SK-N-SH (cell line): ENCODE data around the gene SERPINA9. TPM values are rescaled to one million over a fixed set of nuclear protein-coding genes. Genes with fewer than 3 reads are reported as not detected.
"Not testable (repeated sequence)": the region's sequence is repeated elsewhere in the genome, so short reads cannot be mapped to it uniquely, and the experiment has no call there.

Experiments
- CTCF ChIA-PET: fragments of 300-600, 350-600 bp; formaldehyde crosslinking; extraction: SDS; loops from one replicate; lab custom pipeline; 2021; lab: Yijun Ruan, JAX
- POLR2A ChIA-PET: fragments of 350-600 bp; sonication (Branson Sonifier 250); formaldehyde crosslinking; extraction: SDS; loops from one replicate; lab custom pipeline; 2020; ENCODE audit warnings: antibody characterized with exemption, inconsistent platforms; lab: Yijun Ruan, JAX
- DNase-seq: peaks from one replicate; pipeline ENCODE4 v3.0.0; 2012
- H2AFZ ChIP-seq: fragments of 200-600 bp; sonication (generic); 2 replicates; pipeline ENCODE4 v1.8.1; 2016; ENCODE audit warnings: antibody characterized with exemption, mild to moderate bottlenecking, low read depth
- H3F3A ChIP-seq: fragments of 200-600 bp; sonication (generic); replicated peaks from 2 replicates; pipeline ENCODE3; 2016; ENCODE audit warnings: antibody characterized with exemption, mild to moderate bottlenecking; ENCODE audit not compliant: insufficient read depth
- H3K27ac ChIP-seq, 2 experiments: fragments of 200-500 bp in 1 of 2; fragments of 200-600 bp in 1 of 2; sonication (Bioruptor generic) in 1 of 2; sonication (generic), shearing (Covaris generic) in 1 of 2; 2 replicates each; pipeline versions ENCODE4 v1.5.1 to v1.6.1; 2014 to 2016; ENCODE audit warnings: low read depth in 2 of 2, inconsistent platforms in 1 of 2, low read length in 1 of 2, mild to moderate bottlenecking in 1 of 2, mixed read lengths in 1 of 2
- H3K27me3 ChIP-seq: fragments of 200-600 bp; sonication (generic), shearing (Covaris generic); 2 replicates; pipeline ENCODE4 v1.6.1; 2016; ENCODE audit warnings: mixed run types; ENCODE audit not compliant: insufficient read depth
- H3K36me3 ChIP-seq, 2 experiments: fragments of 200-500 bp in 1 of 2; fragments of 200-600 bp in 1 of 2; sonication (Bioruptor generic) in 1 of 2; sonication (generic) in 1 of 2; replicated peaks in 1 of 2; 2 replicates each; pipeline versions ENCODE3 to v1.5.1; 2014 to 2016; ENCODE audit warnings: low read length in 1 of 2, mild to moderate bottlenecking in 1 of 2; ENCODE audit not compliant: insufficient read depth in 2 of 2, control insufficient read depth in 1 of 2
- H3K4me1 ChIP-seq, 2 experiments: fragments of 200-500 bp in 1 of 2; fragments of 200-600 bp in 1 of 2; sonication (Bioruptor generic) in 1 of 2; sonication (generic), shearing (Covaris generic) in 1 of 2; 2 replicates each; pipeline versions ENCODE4 v1.5.1 to v1.6.1; 2014 to 2016; ENCODE audit warnings: low read depth in 1 of 2, low read length in 1 of 2, mixed run types in 1 of 2; ENCODE audit not compliant: insufficient read depth in 2 of 2, control insufficient read depth in 1 of 2
- H3K4me2 ChIP-seq: fragments of 200-600 bp; sonication (generic), shearing (Covaris generic); 2 replicates; pipeline ENCODE4 v1.6.1; 2017; ENCODE audit warnings: mixed run types
- H3K4me3 ChIP-seq, 2 experiments: fragments of 200-500 bp in 1 of 2; fragments of 200-600 bp in 1 of 2; sonication (Bioruptor generic) in 1 of 2; sonication (generic), shearing (Covaris generic) in 1 of 2; 2 replicates each; pipeline versions ENCODE4 v1.5.1 to v1.8.1; 2014 to 2016; ENCODE audit warnings: low read depth in 2 of 2, inconsistent platforms in 1 of 2, low read length in 1 of 2, mild to moderate bottlenecking in 1 of 2, mixed read lengths in 1 of 2, moderate library complexity in 1 of 2
- H3K79me2 ChIP-seq: fragments of 200-600 bp; sonication (generic); 2 replicates; pipeline ENCODE4 v1.8.1; 2017; ENCODE audit warnings: mild to moderate bottlenecking; ENCODE audit not compliant: insufficient read depth
- H3K9ac ChIP-seq: fragments of 200-600 bp; sonication (generic); 2 replicates; pipeline ENCODE4 v1.6.1; 2017; ENCODE audit warnings: mixed run types
- H3K9me2 ChIP-seq: fragments of 200-600 bp; sonication (generic); 2 replicates; pipeline ENCODE4 v1.6.1; 2017; ENCODE audit warnings: mixed run types
- H3K9me3 ChIP-seq: fragments of 200-600 bp; sonication (generic); 2 replicates; pipeline ENCODE4 v1.6.1; 2017; ENCODE audit warnings: mixed run types, mild to moderate bottlenecking, moderate library complexity
- H4K20me1 ChIP-seq: fragments of 200-600 bp; sonication (generic); 2 replicates; pipeline ENCODE4 v1.6.1; 2017; ENCODE audit warnings: mild to moderate bottlenecking, mixed run types; ENCODE audit not compliant: insufficient read depth
- CHD2 ChIP-seq: fragments of 150-350 bp; IDR thresholded peaks from 2 replicates; pipeline ENCODE4 v1.6.1; 2018; ENCODE audit warnings: low read length; ENCODE audit not compliant: partially characterized antibody
- ELF1 ChIP-seq: IDR thresholded peaks from 2 replicates; pipeline ENCODE4 v1.4.0; 2012
- EZH2phosphoT487 ChIP-seq: fragments of 200-600 bp; sonication (generic); IDR thresholded peaks from 2 replicates; pipeline ENCODE4 v1.6.1; 2017; ENCODE audit warnings: low read depth, mixed run types, mild to moderate bottlenecking, antibody characterized with exemption, moderate library complexity, borderline replicate concordance
- FOXJ3 ChIP-seq: sonication (generic); formaldehyde crosslinking; IDR thresholded peaks from 2 replicates; pipeline ENCODE4 v1.5.1; 2020; ENCODE audit warnings: mild to moderate bottlenecking, missing genetic modification reagents
- FOXM1 ChIP-seq: IDR thresholded peaks from 2 replicates; pipeline ENCODE4 v1.4.0; 2012; ENCODE audit warnings: low read depth, mild to moderate bottlenecking
- GATA2 ChIP-seq: sonication (generic); formaldehyde crosslinking; IDR thresholded peaks from 2 replicates; pipeline ENCODE4 v1.5.0; 2020; ENCODE audit warnings: mild to moderate bottlenecking, missing genetic modification reagents
- MAX ChIP-seq: IDR thresholded peaks from 2 replicates; pipeline ENCODE4 v1.4.0; 2012; ENCODE audit warnings: low read depth
- MXI1 ChIP-seq: IDR thresholded peaks from 2 replicates; pipeline ENCODE4 v1.6.1; 2012; ENCODE audit warnings: mild to moderate bottlenecking, low read depth, low read length, improper control_type of control experiment
- NFIC ChIP-seq: IDR thresholded peaks from 2 replicates; pipeline ENCODE4 v1.4.0; 2012; ENCODE audit warnings: borderline replicate concordance
- NRF1 ChIP-seq: IDR thresholded peaks from 2 replicates; pipeline ENCODE4 v1.6.1; 2012; ENCODE audit warnings: low read depth, mild to moderate bottlenecking, low read length
- PBX3 ChIP-seq: IDR thresholded peaks from 2 replicates; pipeline ENCODE4; 2012
- POLR2AphosphoS5 ChIP-seq: IDR thresholded peaks from 2 replicates; pipeline ENCODE4 v1.6.1; 2012; ENCODE audit warnings: low read depth, low read length
- RCOR1 ChIP-seq: fragments of 150-350 bp; IDR thresholded peaks from 2 replicates; pipeline ENCODE4 v1.6.1; 2017; ENCODE audit warnings: antibody characterized with exemption, low read length
- RFX5 ChIP-seq: IDR thresholded peaks from 2 replicates; pipeline ENCODE4 v1.6.1; 2012; ENCODE audit warnings: mild to moderate bottlenecking, improper control_type of control experiment, low read length
- SIN3A ChIP-seq: IDR thresholded peaks from 2 replicates; pipeline ENCODE4 v1.6.1; 2012; ENCODE audit warnings: low read depth, mild to moderate bottlenecking, low read length, moderate library complexity, borderline replicate concordance
- TAF1 ChIP-seq: IDR thresholded peaks from 2 replicates; pipeline ENCODE4 v1.6.1; 2012; ENCODE audit warnings: low read depth, mild to moderate bottlenecking, low read length, moderate library complexity, borderline replicate concordance
- TCF12 ChIP-seq: IDR thresholded peaks from 2 replicates; pipeline ENCODE4 v1.4.0; 2012
- TEAD4 ChIP-seq: IDR thresholded peaks from 2 replicates; pipeline ENCODE4 v1.4.0; 2012; ENCODE audit warnings: mild to moderate bottlenecking, borderline replicate concordance; ENCODE audit not compliant: insufficient read depth
- USF2 ChIP-seq: fragments of 150-350 bp; IDR thresholded peaks from 2 replicates; pipeline ENCODE4 v1.6.1; 2017; ENCODE audit warnings: antibody characterized with exemption, low read length, low read depth, borderline replicate concordance
- YY1 ChIP-seq: IDR thresholded peaks from 2 replicates; pipeline ENCODE4 v1.4.0; 2012; ENCODE audit warnings: low read depth, mild to moderate bottlenecking
- WGBS: methylation state at CpG from one replicate; pipeline ENCODE4 v1.1.6; 2017; ENCODE audit warnings: low lambda C conversion rate; 5-methylcytosine and 5-hydroxymethylcytosine counted together
- polyA plus RNA-seq, 3 experiments: library from polyadenylated mRNA; depleted of rRNA; stranded (reverse); fragments of >200 nt; gene quantifications; 2 replicates each; pipeline ENCODE4 v1.2.3, GENCODE V29; 2012

The SERPINA9 gene
- polyA plus RNA-seq, 1 of the 3 experiments (the other 2 are of a cell fraction) = not detected

- peaks cover 4% of the 10 kb centered on the region for H3F3A ChIP-seq
- no peaks in the 10 kb centered on the region for H3K79me2 ChIP-seq
- H3K4me1 ChIP-seq = peaks cover 3 to 4% of the 10 kb centered on the region in 2 experiments; a peak in 2 of 4 replicates
- no peaks in the 10 kb centered on the region for H3K9me3 ChIP-seq
- no peak overlapping the region for H3K9ac ChIP-seq
- TF ChIP-seq NFIC = no peak
- TF ChIP-seq ELF1 = no peak
- TF ChIP-seq RCOR1 = no peak
- no peak for TF ChIP-seq NRF1
- TF ChIP-seq MXI1 = no peak
- no peak for TF ChIP-seq YY1
- TF ChIP-seq FOXJ3 = no peak
- no peak for TF ChIP-seq MAX
- TF ChIP-seq RFX5 = no peak
- TF ChIP-seq TAF1 = no peak
- no peak for TF ChIP-seq FOXM1
- no peak overlapping the region for H3K4me2 ChIP-seq
- ChIA-PET CTCF (no interaction called here), POLR2A (no interaction called here)
- no peaks in the 10 kb centered on the region for H3K27me3 ChIP-seq
- H2AFZ ChIP-seq = no peak overlapping the region
- no peak for DNase-seq
- H3K27ac ChIP-seq = no peak overlapping the region
- no peak overlapping the region for H3K4me3 ChIP-seq
- no peaks in the 10 kb centered on the region for H3K36me3 ChIP-seq
- no peaks in the 10 kb centered on the region for H4K20me1 ChIP-seq
- no peaks in the 10 kb centered on the region for H3K9me2 ChIP-seq
- WGBS = 82% methylated on average over 10 of the region's 10 CpGs
These were observed 7.1 kb upstream of the SERPINA9 start for GRCh38 chr14:94483071-94483451.

GRCh38 chr14:94482132-94483070 lies 6.4 kb upstream of the SERPINA9 start:
- H3K9me3 ChIP-seq, H3K27ac ChIP-seq, H3K4me3 ChIP-seq, POLR2A ChIA-PET, H3K9me2 ChIP-seq, DNase-seq, H2AFZ ChIP-seq, H3K27me3 ChIP-seq, H3K4me1 ChIP-seq, H3K4me2 ChIP-seq, H3F3A ChIP-seq, H3K79me2 ChIP-seq, H3K9ac ChIP-seq, CTCF ChIA-PET, H3K36me3 ChIP-seq, H4K20me1 ChIP-seq: not testable (repeated sequence)
- 80% methylated on average over 10 of the region's 10 CpGs for WGBS

- no peaks in the 10 kb centered on the region for H3K36me3 ChIP-seq
- no peaks in the 10 kb centered on the region for H4K20me1 ChIP-seq
- H3K27me3 ChIP-seq = no peaks in the 10 kb centered on the region
- DNase-seq = no peak
- ChIA-PET CTCF (no interaction called here), POLR2A (no interaction called here)
- 24% methylated on average over 5 of the region's 5 CpGs for WGBS
- no peaks in the 10 kb centered on the region for H3K79me2 ChIP-seq
- no peak overlapping the region for H3K9ac ChIP-seq
- no peak overlapping the region; a peak in 1 of 4 replicates for H3K27ac ChIP-seq
- H3F3A ChIP-seq = peaks cover 4% of the 10 kb centered on the region
- H3K9me2 ChIP-seq = no peaks in the 10 kb centered on the region
- no peak overlapping the region; the same call in 1 of the 2 replicates for H2AFZ ChIP-seq
- no peak overlapping the region for H3K4me3 ChIP-seq
- H3K4me1 ChIP-seq = peaks cover 3 to 4% of the 10 kb centered on the region in 2 experiments; a peak in 2 of 4 replicates
- no peaks in the 10 kb centered on the region for H3K9me3 ChIP-seq
- peak overlapping the region; percentile 37; the same call in 1 of the 2 replicates for H3K4me2 ChIP-seq
- no peak for TF ChIP-seq SIN3A
- no peak for TF ChIP-seq RFX5
- no peak for TF ChIP-seq CHD2
- no peak for TF ChIP-seq TEAD4
- no peak for TF ChIP-seq TCF12
- no peak for TF ChIP-seq FOXM1
- no peak for TF ChIP-seq GATA2 (CRISPR knock-in tag)
- TF ChIP-seq USF2 = no peak
- no peak for TF ChIP-seq PBX3
- no peak for TF ChIP-seq EZH2phosphoT487
- TF ChIP-seq TAF1 = no peak
- TF ChIP-seq NFIC = no peak
- TF ChIP-seq POLR2AphosphoS5 = no peak
These were observed 5.6 kb upstream of the SERPINA9 start for GRCh38 chr14:94481468-94482131.
